ENCODE measurements around the gene LGALS14.

DNA sequence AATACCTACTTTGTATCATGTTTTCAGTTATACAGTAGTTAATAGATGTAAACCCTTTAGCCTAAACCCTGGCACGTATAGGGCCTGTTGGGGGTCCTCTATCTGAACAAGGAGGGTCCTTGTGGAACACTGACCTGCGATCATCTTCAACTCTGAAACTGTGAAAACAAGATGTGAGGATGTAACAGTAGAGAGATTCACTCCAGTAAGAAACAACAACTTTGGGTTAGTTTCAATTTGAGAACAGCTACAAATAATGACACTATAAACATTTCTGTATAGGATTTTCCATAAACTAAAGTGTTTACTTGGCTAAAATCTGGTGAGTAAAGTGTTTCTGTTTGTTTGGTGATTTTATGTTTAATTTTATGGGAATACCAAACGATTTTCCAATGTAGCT lies 31.4 kb downstream of the LGALS14 start:
- TF ChIP-seq POLR2AphosphoS5 (IDR thresholded peaks at IDR 0.05) = no peak
- TF ChIP-seq, protein P1, sequence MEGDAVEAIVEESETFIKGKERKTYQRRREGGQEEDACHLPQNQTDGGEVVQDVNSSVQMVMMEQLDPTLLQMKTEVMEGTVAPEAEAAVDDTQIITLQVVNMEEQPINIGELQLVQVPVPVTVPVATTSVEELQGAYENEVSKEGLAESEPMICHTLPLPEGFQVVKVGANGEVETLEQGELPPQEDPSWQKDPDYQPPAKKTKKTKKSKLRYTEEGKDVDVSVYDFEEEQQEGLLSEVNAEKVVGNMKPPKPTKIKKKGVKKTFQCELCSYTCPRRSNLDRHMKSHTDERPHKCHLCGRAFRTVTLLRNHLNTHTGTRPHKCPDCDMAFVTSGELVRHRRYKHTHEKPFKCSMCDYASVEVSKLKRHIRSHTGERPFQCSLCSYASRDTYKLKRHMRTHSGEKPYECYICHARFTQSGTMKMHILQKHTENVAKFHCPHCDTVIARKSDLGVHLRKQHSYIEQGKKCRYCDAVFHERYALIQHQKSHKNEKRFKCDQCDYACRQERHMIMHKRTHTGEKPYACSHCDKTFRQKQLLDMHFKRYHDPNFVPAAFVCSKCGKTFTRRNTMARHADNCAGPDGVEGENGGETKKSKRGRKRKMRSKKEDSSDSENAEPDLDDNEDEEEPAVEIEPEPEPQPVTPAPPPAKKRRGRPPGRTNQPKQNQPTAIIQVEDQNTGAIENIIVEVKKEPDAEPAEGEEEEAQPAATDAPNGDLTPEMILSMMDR (IDR thresholded peaks at IDR 0.05) = no peak
